Activated naive CD4-positive, alpha-beta T cell treated with anti-CD3 and anti-CD28 coated beads, Interleukin-2, amount 50 U/mL, for 72 hours (primary cell): ENCODE measurements around the gene RCOR3. TPM values are rescaled to one million over a fixed set of nuclear protein-coding genes. Genes with fewer than 3 reads are reported as not detected.
"Not testable (repeated sequence)": the region's sequence is repeated elsewhere in the genome, so short reads cannot be mapped to it uniquely, and the experiment has no call there.

Experiments used
- ATAC-seq, 2 donors: fragments of 150-1000 bp; cut with Tn5 transposase; 2 replicates each; pipeline ENCODE4 v1.10.0; 2021; ENCODE audit warnings: mild to moderate bottlenecking in 2 of 2, moderate library complexity in 2 of 2
- DNase-seq, 2 donors: peaks; one replicate each; pipeline ENCODE4 v3.0.0; 2021 to 2022; ENCODE audit warnings: low spot score in 2 of 2
- H3K27ac Mint-ChIP-seq, 2 donors: one replicate each; pipeline ENCODE4 v1.8.0; 2022; ENCODE audit warnings: mild to moderate bottlenecking in 2 of 2, mixed read lengths in 2 of 2
- H3K36me3 Mint-ChIP-seq, 2 donors: one replicate each; pipeline ENCODE4 v1.8.0; 2022; ENCODE audit warnings: mixed read lengths in 2 of 2
- H3K9me3 Mint-ChIP-seq, 2 donors: one replicate each; pipeline ENCODE4 v1.8.0; 2022; ENCODE audit warnings: mixed read lengths in 2 of 2
- total RNA-seq, 2 donors: library from RNA; stranded (reverse); gene quantifications; one replicate each; pipeline ENCODE4 v1.2.3, GENCODE V29; 2022

RCOR3 gene
- 10 to 100 TPM; 42.9 to 62.1 TPM for total RNA-seq

- Mint-ChIP-seq H3K27ac (peak within 1 kb of the TSS; percentile 79 to 93), H3K36me3 (peaks cover 6 to 9% of the 10 kb centered on the region in 2 donors), H3K9me3 (no peaks in the 10 kb centered on the region)
- ATAC-seq (peak; percentile 80 to 87), DNase-seq (peak; percentile 86 to 88)
Observed at GRCh38 chr1:211258756-211259637, at the start of gene RCOR3. TSS of gene RCOR3 (plus strand) at chr1:211259366. CDS start at chr1:211259561, 195 bp downstream.

- no peak for DNase-seq
- no peak for ATAC-seq
- no peak overlapping the region for H3K27ac Mint-ChIP-seq
- peaks cover 0 to 5% of the 10 kb centered on the region in 2 donors for H3K36me3 Mint-ChIP-seq
- H3K9me3 Mint-ChIP-seq = peaks cover 0 to 4% of the 10 kb centered on the region in 2 donors
Observed at GRCh38 chr1:211210052-211210451, 49.1 kb upstream of the RCOR3 start.

GRCh38 chr1:211210965-211211364, 48.2 kb upstream of the RCOR3 start:
- Mint-ChIP-seq H3K9me3 (peaks cover 0 to 4% of the 10 kb centered on the region in 2 donors), H3K27ac (no peak overlapping the region), H3K36me3 (peaks cover 0 to 5% of the 10 kb centered on the region in 2 donors)
- DNase-seq (no peak), ATAC-seq (no peak)

- DNase-seq (no peak), ATAC-seq (no peak)
- H3K27ac Mint-ChIP-seq = no peak overlapping the region
- H3K36me3 Mint-ChIP-seq = no peaks in the 10 kb centered on the region
- H3K9me3 Mint-ChIP-seq = peaks cover 0 to 4% of the 10 kb centered on the region in 2 donors
Observed at GRCh38 chr1:211213702-211214101, 45.5 kb upstream of the RCOR3 start.

- H3K36me3 Mint-ChIP-seq = no peaks in the 10 kb centered on the region
- ATAC-seq (no peak), DNase-seq (no peak)
- H3K27ac Mint-ChIP-seq = no peak overlapping the region
- peaks cover 0 to 4% of the 10 kb centered on the region in 2 donors for H3K9me3 Mint-ChIP-seq
Observed at GRCh38 chr1:211215577-211215976, 43.6 kb upstream of the RCOR3 start.

GRCh38 chr1:211217392-211217791, 41.8 kb upstream of the RCOR3 start:
- H3K36me3 Mint-ChIP-seq = no peaks in the 10 kb centered on the region
- peak overlapping the region in 1 of 2 donors; percentile 59 for H3K27ac Mint-ChIP-seq
- peaks cover 0 to 3% of the 10 kb centered on the region in 2 donors for H3K9me3 Mint-ChIP-seq
- ATAC-seq (no peak), DNase-seq (no peak)

GRCh38 chr1:211222469-211223234, 36.5 kb upstream of the RCOR3 start:
- H3K27ac Mint-ChIP-seq, H3K9me3 Mint-ChIP-seq, H3K36me3 Mint-ChIP-seq, ATAC-seq, DNase-seq: not testable (repeated sequence)

- peak overlapping the region; percentile 22 to 51 for H3K27ac Mint-ChIP-seq
- DNase-seq = peak; percentile 42 to 67
- H3K36me3 Mint-ChIP-seq = not testable (repeated sequence)
Observed at GRCh38 chr1:211228573-211229364, 30.4 kb upstream of the RCOR3 start.

GRCh38 chr1:211229365-211229759, 29.8 kb upstream of the RCOR3 start:
- H3K9me3 Mint-ChIP-seq = no peaks in the 10 kb centered on the region
- H3K36me3 Mint-ChIP-seq = no peaks in the 10 kb centered on the region
- no peak for DNase-seq
- peak overlapping the region; percentile 22 to 51 for H3K27ac Mint-ChIP-seq
- ATAC-seq = peak; percentile 72 to 80

More at GRCh38 chr1:211228573-211229364, 30.4 kb upstream of the RCOR3 start:
- not testable (repeated sequence) for H3K9me3 Mint-ChIP-seq
- peak; percentile 91 to 96 for ATAC-seq

- Mint-ChIP-seq H3K9me3 (no peaks in the 10 kb centered on the region), H3K36me3 (no peaks in the 10 kb centered on the region), H3K27ac (no peak overlapping the region)
- DNase-seq (no peak), ATAC-seq (no peak)
Observed at GRCh38 chr1:211231873-211232272, 27.3 kb upstream of the RCOR3 start.

- DNase-seq (no peak), ATAC-seq (no peak)
- H3K27ac Mint-ChIP-seq = no peak overlapping the region
- no peaks in the 10 kb centered on the region for H3K36me3 Mint-ChIP-seq
- H3K9me3 Mint-ChIP-seq = no peaks in the 10 kb centered on the region
Observed at GRCh38 chr1:211236633-211237320, 22.4 kb upstream of the RCOR3 start.

GRCh38 chr1:211237579-211237978, 21.6 kb upstream of the RCOR3 start:
- no peak overlapping the region for H3K27ac Mint-ChIP-seq
- ATAC-seq (no peak), DNase-seq (no peak)
- no peaks in the 10 kb centered on the region for H3K36me3 Mint-ChIP-seq
- no peaks in the 10 kb centered on the region for H3K9me3 Mint-ChIP-seq

- not testable (repeated sequence) for H3K36me3 Mint-ChIP-seq
Observed at GRCh38 chr1:211240567-211240966, 18.6 kb upstream of the RCOR3 start.

GRCh38 chr1:211241071-211241470, 18.1 kb upstream of the RCOR3 start:
- H3K36me3 Mint-ChIP-seq = no peaks in the 10 kb centered on the region
- ATAC-seq (no peak), DNase-seq (no peak)
- H3K27ac Mint-ChIP-seq = no peak overlapping the region
- H3K9me3 Mint-ChIP-seq = no peaks in the 10 kb centered on the region

More at GRCh38 chr1:211240567-211240966, 18.6 kb upstream of the RCOR3 start:
- not testable (repeated sequence) for DNase-seq, ATAC-seq, H3K9me3 Mint-ChIP-seq, H3K27ac Mint-ChIP-seq

GRCh38 chr1:211243639-211244038, 15.5 kb upstream of the RCOR3 start:
- H3K36me3 Mint-ChIP-seq, DNase-seq, H3K27ac Mint-ChIP-seq, ATAC-seq, H3K9me3 Mint-ChIP-seq: not testable (repeated sequence)

GRCh38 chr1:211246583-211246982, 12.6 kb upstream of the RCOR3 start:
- peak overlapping the region in 1 of 2 donors; percentile 29 for H3K27ac Mint-ChIP-seq
- not testable (repeated sequence) for H3K36me3 Mint-ChIP-seq, H3K9me3 Mint-ChIP-seq, DNase-seq, ATAC-seq
